Renal pelvis (tissue), 4 donors: ENCODE data around the gene USP25. TPM values are rescaled to one million over a fixed set of nuclear protein-coding genes. Genes with fewer than 3 reads are reported as not detected.
"Not testable (repeated sequence)": the region's sequence is repeated elsewhere in the genome, so short reads cannot be mapped to it uniquely, and the experiment has no call there.

Experiments used
- DNase-seq: peaks from one replicate; pipeline ENCODE4 v3.0.0-alpha.2; 2013
- polyA plus RNA-seq, 3 donors: library from polyadenylated mRNA; unstranded; fragments of 120-200 nt; gene quantifications; one replicate each; pipeline ENCODE4 v1.2.1, GENCODE V29; 2013; ENCODE audit not compliant: insufficient read length in 3 of 3

Gene USP25
- polyA plus RNA-seq, 3 donors, result 47.8 to 58.8 (median 47.9) TPM

DNA sequence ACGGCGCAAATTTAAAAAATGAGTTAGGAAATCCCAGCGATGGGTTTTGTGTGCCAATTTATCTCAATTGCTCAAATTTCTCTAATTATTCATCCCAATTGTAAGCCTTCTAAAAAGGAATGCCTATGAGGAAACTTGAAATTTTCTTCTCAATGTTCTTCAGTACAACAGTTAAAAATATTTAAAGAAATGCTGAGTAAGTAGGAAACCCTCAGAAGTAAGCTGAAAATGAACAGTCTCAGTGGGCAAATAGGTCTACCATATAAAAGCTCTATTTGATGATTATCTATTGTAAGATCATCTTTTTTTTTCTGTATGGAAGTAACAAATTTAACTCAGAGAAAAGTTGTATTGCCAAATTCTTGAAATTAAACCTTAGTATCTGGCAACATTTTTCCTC, 1.7 kb upstream of the USP25 start:
- DNase-seq, result no peak

DNA sequence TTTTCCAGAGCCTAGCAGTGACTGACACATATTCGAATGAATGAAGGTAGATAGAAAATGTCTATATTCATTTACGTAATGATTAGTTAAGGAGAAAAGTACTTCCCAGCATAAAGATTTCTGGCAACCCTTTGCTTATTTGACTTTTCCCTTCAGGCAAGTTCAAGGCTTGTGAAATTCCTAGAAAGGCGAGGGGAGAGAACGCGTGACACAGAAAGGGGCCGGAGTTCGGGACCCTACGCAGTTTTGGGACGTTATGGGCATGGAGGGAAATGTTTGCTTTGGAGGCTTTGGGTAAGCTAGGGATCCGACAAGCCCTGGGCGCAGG, 472 bp upstream of the USP25 start:
- DNase-seq, result no peak

- peak; percentile 36 for DNase-seq
Measured at GRCh38 chr21:15730484-15731242, 881 bp downstream of the USP25 start.

DNA sequence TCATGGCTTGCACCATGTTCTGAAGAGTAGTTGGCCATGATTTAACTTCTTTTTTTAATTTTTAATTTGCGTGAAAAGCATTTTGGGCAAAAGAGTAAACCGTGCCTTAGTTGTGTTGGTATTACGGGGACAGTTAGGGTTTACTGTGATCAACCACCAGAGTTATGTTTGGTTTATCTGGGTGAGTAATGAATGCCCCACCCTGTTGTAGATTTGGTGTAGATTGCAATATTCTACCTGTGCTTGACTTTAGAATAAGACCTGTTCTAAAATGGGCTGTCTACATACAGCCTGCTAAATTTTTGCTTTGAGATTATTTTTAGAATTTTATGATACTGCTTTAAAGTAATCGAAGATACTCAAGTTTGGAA, 1.4 kb downstream of the USP25 start:
- DNase-seq, result no peak

DNA sequence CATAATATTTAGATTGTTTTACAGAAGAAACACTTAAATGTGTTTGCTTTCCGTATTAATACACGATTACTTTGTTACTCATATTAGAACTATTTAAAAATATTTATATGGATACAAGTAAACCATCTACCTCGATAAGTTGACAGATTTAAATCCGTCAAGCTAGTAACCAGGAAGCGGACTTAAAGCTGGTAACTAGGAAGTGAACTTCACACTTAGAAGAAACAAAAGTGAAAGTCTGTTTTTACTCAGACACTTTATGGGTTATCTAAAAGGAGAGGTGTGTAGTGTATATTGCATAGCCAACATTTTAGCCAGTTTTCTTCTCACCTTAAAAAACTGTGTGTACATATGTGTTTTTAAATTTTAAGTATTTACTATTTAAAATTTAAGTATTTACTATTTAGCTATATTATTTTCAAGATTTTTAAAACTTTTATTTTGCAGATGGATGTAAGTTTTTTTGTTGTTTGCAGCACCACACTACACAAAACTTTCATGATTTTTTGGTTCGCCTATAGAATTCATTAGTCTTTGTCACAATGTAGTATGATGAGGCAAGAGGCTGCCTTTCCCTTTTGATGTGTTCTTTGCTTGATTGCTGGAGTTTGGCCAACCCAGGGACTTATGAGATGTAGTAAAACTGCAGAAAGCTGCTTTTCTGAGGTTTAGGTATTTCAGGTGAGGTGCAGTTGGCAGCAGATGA, 2.7 kb downstream of the USP25 start:
- peak; percentile 38 for DNase-seq

DNA sequence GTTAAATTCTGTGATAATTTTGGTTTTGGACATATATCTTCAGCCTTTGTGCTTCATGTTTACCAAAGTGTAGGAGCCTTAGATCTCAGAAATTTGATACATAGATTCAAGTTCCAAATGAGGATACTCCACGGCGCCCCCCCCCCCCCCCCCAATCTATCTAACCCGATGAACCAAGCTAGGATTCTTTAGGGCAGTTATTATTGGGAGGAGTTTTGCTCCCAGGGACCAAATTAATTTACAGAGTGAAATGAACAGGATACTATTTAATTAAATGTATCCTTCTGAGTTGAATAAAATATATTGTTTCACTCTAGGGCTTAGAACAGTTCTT, 3.2 kb downstream of the USP25 start:
- DNase-seq, result no peak

- no peak for DNase-seq
Measured at GRCh38 chr21:15735409-15735808, 5.6 kb downstream of the USP25 start.

DNA sequence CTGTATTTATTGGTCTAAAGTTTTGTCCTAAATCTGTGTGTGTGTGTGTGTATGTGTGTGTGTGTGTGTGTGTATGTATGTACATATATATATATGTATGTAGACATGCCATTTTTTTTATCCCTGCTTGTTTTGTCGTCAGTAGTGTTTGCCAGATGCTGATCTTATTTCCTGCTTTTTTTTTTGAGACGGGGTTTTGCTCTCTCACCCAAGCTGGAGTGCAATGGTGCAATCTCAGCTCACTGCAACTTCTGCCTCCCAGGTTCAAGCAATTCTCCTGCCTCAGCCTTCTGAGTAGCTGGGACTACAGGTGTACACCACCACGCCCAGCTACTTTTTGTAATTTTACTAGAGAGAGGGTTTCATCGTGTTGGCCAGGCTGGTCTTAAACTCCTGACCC, 6.1 kb downstream of the USP25 start:
- DNase-seq, result not testable (repeated sequence)

GRCh38 chr21:15738779-15739178, 9.0 kb downstream of the USP25 start:
- DNase-seq, result not testable (repeated sequence)

- DNase-seq, result no peak
Measured at GRCh38 chr21:15740383-15740782, 10.6 kb downstream of the USP25 start.

DNA sequence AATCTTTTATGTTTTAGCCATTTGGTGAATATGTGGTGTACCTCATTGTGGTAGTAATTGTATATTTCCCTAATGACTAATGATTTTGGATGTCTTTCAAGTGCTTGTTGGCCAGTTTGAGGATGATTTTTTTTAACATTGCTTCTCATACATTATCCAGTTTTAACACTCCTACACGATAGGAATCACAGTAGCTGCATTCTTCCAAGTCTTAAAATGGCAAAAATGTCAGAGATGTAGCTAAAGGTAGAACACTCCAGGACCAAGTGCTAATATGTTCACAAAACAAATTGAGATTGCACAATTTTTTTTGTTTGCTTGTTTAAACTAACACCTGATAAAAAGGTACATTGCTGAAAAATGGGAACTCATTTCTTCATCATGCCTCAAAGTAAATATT, 11.7 kb downstream of the USP25 start:
- DNase-seq, result no peak

DNA sequence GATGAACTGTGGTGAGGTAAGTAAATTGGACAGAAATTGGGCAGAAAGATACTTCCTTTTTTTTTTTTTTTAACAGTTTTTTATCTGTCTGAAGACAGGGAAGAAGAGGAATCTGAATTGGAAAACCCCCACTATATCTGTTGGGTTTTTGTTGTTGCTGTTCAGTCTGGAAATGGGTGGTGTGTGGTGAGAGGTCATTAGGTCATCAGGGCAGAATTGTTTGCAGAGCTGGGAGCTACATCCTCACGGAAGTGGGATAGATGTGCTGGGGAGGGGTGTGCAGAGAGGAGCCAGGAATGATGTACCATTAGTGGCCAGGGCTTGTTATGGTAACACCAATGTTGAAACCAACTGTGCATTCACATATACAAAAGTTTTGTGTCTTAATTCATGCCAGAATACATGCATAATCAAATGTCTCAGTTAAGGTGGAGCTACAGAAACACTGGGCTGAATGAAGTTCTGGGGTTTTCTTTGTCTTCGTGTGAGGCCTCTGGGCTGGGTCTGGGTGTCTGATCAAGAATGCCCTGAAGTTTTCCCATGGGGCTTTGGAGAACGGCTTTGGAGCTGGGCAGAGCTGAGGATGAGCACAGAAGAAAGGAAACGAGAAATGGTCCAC, 12.4 kb downstream of the USP25 start:
- DNase-seq, result no peak

DNA sequence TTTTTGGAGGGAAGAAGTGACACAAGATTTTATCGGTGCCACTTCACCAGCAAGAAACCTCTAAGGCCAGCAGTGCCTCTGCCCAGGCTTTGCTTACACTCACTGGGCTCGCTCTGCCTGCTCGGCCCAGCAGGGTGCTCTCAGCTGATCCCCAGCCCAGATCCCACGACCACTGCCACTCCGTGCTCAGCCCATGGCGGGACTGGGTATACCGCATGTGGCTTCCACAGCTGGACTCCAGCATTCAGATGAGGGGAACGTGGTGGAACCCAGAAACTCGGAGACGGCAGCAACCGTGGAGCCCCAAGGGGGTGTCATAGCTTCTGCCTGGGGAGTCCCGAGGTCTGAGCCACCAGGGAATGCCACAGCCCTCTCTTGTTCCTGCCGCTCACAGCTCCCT, 12.9 kb downstream of the USP25 start:
- no peak for DNase-seq

GRCh38 chr21:15743593-15743992, 13.8 kb downstream of the USP25 start:
- no peak for DNase-seq

DNA sequence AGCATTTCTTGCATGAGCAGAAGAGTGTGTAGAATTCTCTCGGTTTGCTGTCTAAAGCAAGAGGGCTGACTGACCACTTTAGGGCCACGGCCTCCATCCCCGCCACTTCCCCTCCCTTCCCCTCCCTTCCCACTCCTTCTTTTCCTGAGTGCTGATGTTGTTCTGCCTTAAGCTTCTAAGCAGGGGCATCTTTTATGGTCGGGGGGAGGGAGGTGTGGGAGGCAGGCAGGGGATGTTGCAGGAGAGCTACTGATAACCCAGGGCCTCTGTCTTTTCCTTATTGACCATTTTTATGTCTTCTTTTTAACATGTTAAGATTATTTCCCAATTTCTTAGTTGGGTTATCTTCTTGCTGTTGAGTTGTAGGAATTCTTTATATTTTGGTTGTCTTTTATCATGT, 15.1 kb downstream of the USP25 start:
- no peak for DNase-seq

- DNase-seq, result no peak
Measured at GRCh38 chr21:15748586-15748985, 18.8 kb downstream of the USP25 start.

DNA sequence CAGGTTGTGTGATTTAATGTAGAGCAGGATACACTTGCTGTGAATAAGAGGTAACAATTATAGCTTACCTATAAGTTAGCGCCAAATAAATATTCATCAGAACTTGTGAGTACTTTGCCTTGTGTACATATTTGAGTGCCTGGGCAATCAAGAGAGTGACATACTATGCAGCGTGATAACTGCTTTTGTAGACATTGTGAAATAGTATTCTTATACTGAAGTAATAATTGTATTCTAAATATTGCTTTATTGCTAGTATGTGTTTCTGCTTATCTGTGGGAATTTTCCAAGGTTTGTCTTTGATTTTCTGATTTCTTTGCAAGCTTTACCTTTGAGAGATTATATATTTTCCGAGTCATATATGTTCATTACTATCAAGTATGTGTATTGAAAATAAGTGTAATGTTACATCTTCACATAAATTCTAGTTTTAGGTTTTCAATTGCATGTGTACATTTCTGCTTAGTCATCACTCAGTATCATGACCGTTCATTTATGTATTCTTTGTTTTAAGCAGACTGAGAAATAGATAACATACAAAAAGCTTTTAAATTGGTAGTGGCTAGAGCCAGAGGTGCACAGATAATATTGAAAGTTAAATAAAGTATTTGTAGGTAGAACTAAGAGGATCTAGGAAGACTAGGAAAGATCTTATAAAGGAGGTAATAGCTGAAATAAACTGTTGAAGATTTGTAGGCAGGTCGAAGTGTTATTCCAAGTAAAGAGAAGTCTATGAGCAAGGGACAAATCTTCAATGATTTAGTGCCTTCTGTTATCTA, 19.5 kb downstream of the USP25 start:
- DNase-seq, result no peak

DNA sequence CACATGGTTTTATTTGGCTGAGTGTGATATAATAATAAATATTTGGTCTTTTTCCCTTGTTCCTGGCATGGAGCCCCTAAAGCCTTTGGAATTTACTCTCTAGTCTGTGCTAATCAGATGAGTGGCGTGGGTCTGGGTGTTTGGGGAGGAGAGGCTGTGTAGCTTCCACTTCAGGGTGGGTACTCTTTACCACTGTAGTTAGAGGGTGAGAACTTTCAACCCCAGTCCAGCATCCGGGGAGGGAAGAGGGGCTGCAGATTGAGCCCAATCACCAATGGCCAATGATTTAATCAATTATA, 20.0 kb downstream of the USP25 start:
- DNase-seq, result no peak

DNA sequence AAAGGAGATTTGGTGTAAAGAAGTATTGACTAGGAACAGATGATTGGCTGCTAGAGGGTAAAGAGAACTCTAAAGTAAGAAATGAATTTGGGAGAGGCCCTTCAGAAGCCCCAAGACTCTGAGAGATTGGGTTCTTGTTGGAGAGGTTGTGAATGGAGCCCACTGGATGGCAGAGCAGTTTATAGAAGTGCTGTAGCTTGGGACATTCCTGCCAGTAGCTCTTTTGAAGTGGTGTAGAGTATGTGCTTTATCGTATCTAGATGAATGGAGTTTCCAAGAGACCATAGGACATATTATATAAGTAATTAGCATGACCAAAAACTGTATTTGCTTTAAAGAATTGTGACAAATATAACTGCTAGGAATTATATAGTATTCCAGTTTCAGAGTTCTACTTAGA, 21.3 kb downstream of the USP25 start:
- no peak for DNase-seq

GRCh38 chr21:15751546-15751945, 21.8 kb downstream of the USP25 start:
- no peak for DNase-seq

- DNase-seq, result no peak
Measured at GRCh38 chr21:15752763-15753407, 23.1 kb downstream of the USP25 start.

GRCh38 chr21:15753741-15754140, 24.0 kb downstream of the USP25 start:
- no peak for DNase-seq

DNA sequence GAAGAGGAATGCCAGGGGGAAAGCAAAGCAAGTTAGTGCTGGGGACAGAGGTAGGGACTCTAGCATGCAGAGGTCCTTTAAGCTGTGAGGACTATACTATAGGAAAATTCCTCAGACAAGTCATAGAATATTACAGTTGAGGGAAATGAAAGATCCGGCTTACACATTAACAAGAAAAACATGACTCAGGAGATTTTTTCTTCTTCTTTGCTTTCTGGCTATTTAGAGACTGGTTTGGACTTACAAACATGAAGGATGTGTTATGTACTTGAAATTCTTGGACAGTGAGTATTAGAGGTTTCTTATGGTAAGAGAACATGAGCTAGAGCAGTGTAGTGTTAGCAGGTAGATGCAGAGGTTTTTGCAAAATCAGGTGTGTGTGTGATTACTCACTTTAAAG, 24.9 kb downstream of the USP25 start:
- DNase-seq, result no peak
